MM.1S (cell line): ENCODE results near the gene ERC2.

ENCODE experiments used
- DNase-seq: peaks from one replicate; pipeline ENCODE4 v3.0.0-alpha.2; 2015
- H2AFZ ChIP-seq: fragments of 300-600 bp; sonication (generic); 2 replicates; pipeline ENCODE4 v1.6.0; 2016; ENCODE audit warnings: antibody characterized with exemption, low read length
- H3F3A ChIP-seq: fragments of 300-600 bp; sonication (generic); 2 replicates; pipeline ENCODE4 v1.6.1; 2016; ENCODE audit warnings: mild to moderate bottlenecking, antibody characterized with exemption, low read length, moderate library complexity, mixed read lengths; ENCODE audit not compliant: insufficient read depth
- H3K27ac ChIP-seq: fragments of 300-600 bp; sonication (generic); 2 replicates; pipeline ENCODE4 v1.5.1; 2016; ENCODE audit warnings: mild to moderate bottlenecking, low read length
- H3K27me3 ChIP-seq: fragments of 300-600 bp; sonication (generic); replicated peaks from 2 replicates; pipeline ENCODE4 v1.6.0; 2016; ENCODE audit warnings: low read length; ENCODE audit not compliant: insufficient read depth
- H3K36me3 ChIP-seq: fragments of 300-600 bp; sonication (generic); replicated peaks from 2 replicates; pipeline ENCODE4 v1.6.1; 2016; ENCODE audit warnings: mild to moderate bottlenecking, low read length, mixed read lengths; ENCODE audit not compliant: insufficient read depth
- H3K4me1 ChIP-seq: fragments of 300-600 bp; sonication (generic); 2 replicates; pipeline ENCODE4 v1.6.1; 2016; ENCODE audit warnings: low read length, mixed read lengths
- H3K4me2 ChIP-seq: fragments of 300-600 bp; sonication (generic); 2 replicates; pipeline ENCODE4 v1.6.0; 2016; ENCODE audit warnings: low read depth, low read length
- H3K4me3 ChIP-seq: fragments of 300-600 bp; sonication (generic); 2 replicates; pipeline ENCODE4 v1.5.1; 2016; ENCODE audit warnings: low read length, mixed read lengths
- H3K79me2 ChIP-seq: fragments of 300-600 bp; sonication (generic); 2 replicates; pipeline ENCODE4 v1.6.1; 2016; ENCODE audit warnings: mixed run types, low read length, mixed read lengths
- H3K9ac ChIP-seq: fragments of 300-600 bp; sonication (generic); 2 replicates; pipeline ENCODE4 v1.6.1; 2016; ENCODE audit warnings: low read length, mixed read lengths
- H3K9me2 ChIP-seq: fragments of 300-600 bp; sonication (generic); replicated peaks from 2 replicates; pipeline ENCODE4 v1.6.1; 2016; ENCODE audit warnings: mild to moderate bottlenecking, low read length, mixed read lengths; ENCODE audit not compliant: insufficient read depth
- H3K9me3 ChIP-seq: fragments of 300-600 bp; sonication (generic); replicated peaks from 2 replicates; pipeline ENCODE4 v1.6.1; 2016; ENCODE audit warnings: mild to moderate bottlenecking, low read length, mixed read lengths; ENCODE audit not compliant: insufficient read depth
- H4K20me1 ChIP-seq: fragments of 300-600 bp; sonication (generic); 2 replicates; pipeline ENCODE4 v1.6.1; 2016; ENCODE audit warnings: mild to moderate bottlenecking, low read length, moderate library complexity, mixed read lengths; ENCODE audit not compliant: insufficient read depth
- CTCF ChIP-seq: fragments of 300-600 bp; sonication (generic); IDR thresholded peaks from 2 replicates; pipeline ENCODE4 v1.5.1; 2016; ENCODE audit warnings: antibody characterized with exemption, low read length, mixed read lengths
- EZH2 ChIP-seq: fragments of 300-600 bp; sonication (generic); optimal IDR thresholded peaks from 2 replicates; pipeline ENCODE3; 2017; ENCODE audit warnings: low read depth, mild to moderate bottlenecking, antibody characterized with exemption, low read length, mixed read lengths
- EZH2phosphoT487 ChIP-seq: fragments of 300-600 bp; sonication (generic); IDR thresholded peaks from 2 replicates; pipeline ENCODE4 v1.6.1; 2018; ENCODE audit warnings: antibody characterized with exemption, low read length

ERC2 gene

GRCh38 chr3:55617385-55617784 is 850.9 kb downstream of the ERC2 start:
- H3K27ac ChIP-seq = no peak overlapping the region
- H3F3A ChIP-seq = no peaks in the 10 kb centered on the region
- TF ChIP-seq CTCF (no peak), EZH2 (no peak), EZH2phosphoT487 (no peak)
- no peak overlapping the region for H2AFZ ChIP-seq
- H3K4me1 ChIP-seq = no peaks in the 10 kb centered on the region
- H3K36me3 ChIP-seq = no peaks in the 10 kb centered on the region
- H3K9ac ChIP-seq = no peak overlapping the region
- H3K9me3 ChIP-seq = no peaks in the 10 kb centered on the region
- H3K9me2 ChIP-seq = no peaks in the 10 kb centered on the region
- H4K20me1 ChIP-seq = no peaks in the 10 kb centered on the region
- DNase-seq = no peak
- H3K79me2 ChIP-seq = no peaks in the 10 kb centered on the region
- H3K4me3 ChIP-seq = no peak overlapping the region
- H3K27me3 ChIP-seq = no peaks in the 10 kb centered on the region
- H3K4me2 ChIP-seq = no peak overlapping the region

- TF ChIP-seq EZH2 (no peak), CTCF (no peak), EZH2phosphoT487 (no peak)
- H3K4me3 ChIP-seq = no peak overlapping the region
- H3F3A ChIP-seq = no peaks in the 10 kb centered on the region
Observed at GRCh38 chr3:55616803-55617202, 851.5 kb downstream of the ERC2 start.

GRCh38 chr3:55615694-55616295 is 852.5 kb downstream of the ERC2 start:
- H3K4me3 ChIP-seq = no peak overlapping the region
- H3K4me2 ChIP-seq = no peak overlapping the region
- no peak for TF ChIP-seq EZH2phosphoT487
- TF ChIP-seq CTCF = no peak
- no peak for TF ChIP-seq EZH2
- H3K4me1 ChIP-seq = no peaks in the 10 kb centered on the region
- no peaks in the 10 kb centered on the region for H3F3A ChIP-seq
- H3K9me2 ChIP-seq = no peaks in the 10 kb centered on the region
- DNase-seq = no peak
- H3K9me3 ChIP-seq = no peaks in the 10 kb centered on the region
- no peak overlapping the region for H3K9ac ChIP-seq
- no peaks in the 10 kb centered on the region for H3K36me3 ChIP-seq
- H3K27me3 ChIP-seq = no peaks in the 10 kb centered on the region
- H3K27ac ChIP-seq = no peak overlapping the region
- no peaks in the 10 kb centered on the region for H3K79me2 ChIP-seq
- H4K20me1 ChIP-seq = no peaks in the 10 kb centered on the region
- H2AFZ ChIP-seq = no peak overlapping the region

More at GRCh38 chr3:55616803-55617202, 851.5 kb downstream of the ERC2 start:
- no peaks in the 10 kb centered on the region for H3K27me3 ChIP-seq
- DNase-seq = no peak
- H4K20me1 ChIP-seq = no peaks in the 10 kb centered on the region
- no peak overlapping the region for H3K4me2 ChIP-seq
- H2AFZ ChIP-seq = no peak overlapping the region
- no peaks in the 10 kb centered on the region for H3K36me3 ChIP-seq
- H3K4me1 ChIP-seq = no peaks in the 10 kb centered on the region
- no peak overlapping the region for H3K9ac ChIP-seq
- no peaks in the 10 kb centered on the region for H3K9me2 ChIP-seq
- H3K27ac ChIP-seq = no peak overlapping the region
- H3K9me3 ChIP-seq = no peaks in the 10 kb centered on the region
- no peaks in the 10 kb centered on the region for H3K79me2 ChIP-seq
